GM23338 (cell line): ENCODE data around the gene CCDC73. TPM values are rescaled to one million over a fixed set of nuclear protein-coding genes. Genes with fewer than 3 reads are reported as not detected.

Experiments
- ATAC-seq: fragments of 200-7000 bp; cut with Tn5 transposase; 3 replicates; pipeline ENCODE4 v1.9.1; 2020
- DNase-seq: peaks from one replicate; pipeline ENCODE4 v3.0.0-alpha.2; 2015; ENCODE audit warnings: low spot score
- H2AFZ ChIP-seq: fragments of 200-600 bp; sonication (generic); 2 replicates; pipeline ENCODE4 v1.8.0; 2016; ENCODE audit warnings: antibody characterized with exemption, mild to moderate bottlenecking, moderate library complexity
- H3F3A ChIP-seq: fragments of 200-600 bp; sonication (generic); replicated peaks from 2 replicates; pipeline ENCODE4 v1.8.0; 2017; ENCODE audit warnings: antibody characterized with exemption, mixed run types, low read depth
- H3K27ac ChIP-seq: fragments of 200-600 bp; sonication (generic); 2 replicates; pipeline ENCODE4 v1.6.1; 2016; ENCODE audit warnings: low read depth
- H3K27me3 ChIP-seq: fragments of 200-600 bp; sonication (generic); 2 replicates; pipeline ENCODE4 v1.8.0; 2016; ENCODE audit warnings: mild to moderate bottlenecking, mixed run types, moderate library complexity; ENCODE audit not compliant: insufficient read depth
- H3K36me3 ChIP-seq: fragments of 200-600 bp; sonication (generic); 2 replicates; pipeline ENCODE4 v1.8.0; 2016; ENCODE audit warnings: mild to moderate bottlenecking; ENCODE audit not compliant: insufficient read depth
- H3K4me1 ChIP-seq: fragments of 200-600 bp; sonication (generic); 2 replicates; pipeline ENCODE4 v1.8.0; 2016; ENCODE audit warnings: mild to moderate bottlenecking, moderate library complexity; ENCODE audit not compliant: insufficient read depth
- H3K4me2 ChIP-seq: fragments of 200-600 bp; sonication (generic); 2 replicates; pipeline ENCODE4 v1.7.1; 2017; ENCODE audit warnings: mixed run types
- H3K4me3 ChIP-seq: fragments of 200-600 bp; sonication (generic); 2 replicates; pipeline ENCODE4 v1.6.1; 2016; ENCODE audit warnings: mixed run types
- H3K79me2 ChIP-seq: fragments of 200-600 bp; sonication (generic); replicated peaks from 2 replicates; pipeline ENCODE4 v1.8.0; 2017; ENCODE audit warnings: mild to moderate bottlenecking; ENCODE audit not compliant: insufficient read depth
- H3K9me2 ChIP-seq: fragments of 200-600 bp; sonication (generic); 2 replicates; pipeline ENCODE4 v1.8.0; 2017; ENCODE audit not compliant: insufficient read depth
- H4K20me1 ChIP-seq: fragments of 200-600 bp; sonication (generic); replicated peaks from 2 replicates; pipeline ENCODE4 v1.8.0; 2017; ENCODE audit warnings: mild to moderate bottlenecking; ENCODE audit not compliant: insufficient read depth
- H3K27ac Mint-ChIP-seq: 2 replicates; pipeline ENCODE4 v1.8.0; 2020; ENCODE audit warnings: inconsistent platforms, mild to moderate bottlenecking, moderate library complexity, mixed read lengths
- H3K27me3 Mint-ChIP-seq: 3 replicates; pipeline ENCODE4 v1.8.0; 2022; ENCODE audit warnings: low read depth, mild to moderate bottlenecking, moderate library complexity, mixed read lengths, inconsistent platforms; ENCODE audit not compliant: insufficient read depth, poor library complexity
- H3K36me3 Mint-ChIP-seq: 3 replicates; pipeline ENCODE4 v1.8.0; 2021; ENCODE audit warnings: low read depth, mild to moderate bottlenecking, inconsistent platforms, moderate library complexity, mixed read lengths
- H3K4me1 Mint-ChIP-seq: 3 replicates; pipeline ENCODE4 v1.8.0; 2020; ENCODE audit warnings: mild to moderate bottlenecking, inconsistent platforms, mixed read lengths
- H3K4me3 Mint-ChIP-seq: 3 replicates; pipeline ENCODE4 v1.8.0; 2021; ENCODE audit warnings: moderate library complexity, mild to moderate bottlenecking, inconsistent platforms, mixed read lengths
- H3K9me3 Mint-ChIP-seq: 3 replicates; pipeline ENCODE4 v1.8.0; 2020; ENCODE audit warnings: moderate library complexity, mild to moderate bottlenecking, inconsistent platforms, mixed read lengths
- CREB1 ChIP-seq: fragments of 250-450 bp; sonication (Bioruptor Pico); IDR thresholded peaks from 2 replicates; pipeline ENCODE4 v1.5.0; 2020; ENCODE audit warnings: low read depth, mild to moderate bottlenecking, moderate library complexity
- EZH2phosphoT487 ChIP-seq: fragments of 200-600 bp; sonication (generic); IDR thresholded peaks from one replicate; pipeline ENCODE4 v1.8.1; 2018; ENCODE audit warnings: antibody characterized with exemption; ENCODE audit not compliant: unreplicated experiment
- JUNB ChIP-seq: IDR thresholded peaks from one replicate; pipeline ENCODE4 v1.6.1; 2016; ENCODE audit warnings: antibody characterized with exemption; ENCODE audit not compliant: unreplicated experiment
- NANOG ChIP-seq: IDR thresholded peaks from 2 replicates; pipeline ENCODE4 v1.6.1; 2016; ENCODE audit warnings: antibody characterized with exemption, borderline replicate concordance
- POLR2AphosphoS5 ChIP-seq: IDR thresholded peaks from 2 replicates; pipeline ENCODE4 v1.6.1; 2016; ENCODE audit warnings: antibody characterized with exemption, low read depth
- REST ChIP-seq: IDR thresholded peaks from one replicate; pipeline ENCODE4 v1.6.1; 2018; ENCODE audit warnings: antibody characterized with exemption; ENCODE audit not compliant: unreplicated experiment
- STAT1 ChIP-seq: IDR thresholded peaks from one replicate; pipeline ENCODE4 v1.6.1; 2016; ENCODE audit warnings: antibody characterized with exemption; ENCODE audit not compliant: unreplicated experiment
- ZNF331 ChIP-seq: fragments of 250-450 bp; sonication (Bioruptor Pico); IDR thresholded peaks from 2 replicates; pipeline ENCODE4 v1.5.0; 2020; ENCODE audit warnings: low read depth, mild to moderate bottlenecking, moderate library complexity
- polyA plus RNA-seq: library from polyadenylated mRNA; unstranded; fragments of >200 nt; fragmentation: Nextera tagmentation; extraction: Ambion mirVana; gene quantifications from 2 replicates; pipeline ENCODE4 v1.2.1, GENCODE V29; 2016
- total RNA-seq: library from RNA; depleted of rRNA; stranded (reverse); fragments of >200 nt; shearing (Covaris generic); gene quantifications from 2 replicates; pipeline ENCODE4 v1.2.3, GENCODE V29; 2014
- TF ChIP-seq, protein P1 (sequence below): IDR thresholded peaks from 2 replicates; pipeline ENCODE4 v1.6.1; 2016; ENCODE audit warnings: antibody characterized with exemption
- TF ChIP-seq, protein P2 (sequence below): fragments of 250-450 bp; sonication (Bioruptor Pico); IDR thresholded peaks from 2 replicates; pipeline ENCODE4 v1.5.0; 2020; ENCODE audit warnings: mild to moderate bottlenecking, moderate library complexity

CCDC73 gene
- total and polyA plus RNA-seq, 2 experiments from 2014 or later, result 0.06 TPM; not detected in 1

DNA sequence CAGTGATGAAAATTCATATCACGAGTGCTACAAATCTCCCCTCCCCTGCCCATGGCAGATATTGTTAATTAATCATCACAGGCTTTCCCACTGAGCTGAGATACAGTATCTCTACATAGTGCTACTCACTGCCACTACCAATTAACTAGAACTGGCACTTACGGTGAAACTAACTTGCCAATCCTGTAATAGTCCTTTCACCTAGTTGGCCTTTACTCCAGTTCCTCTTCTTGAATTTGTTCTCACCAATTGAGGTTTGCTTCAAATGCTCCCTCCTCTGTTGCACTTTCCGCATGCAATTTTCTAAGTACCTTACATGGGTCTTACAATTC is 23.4 kb upstream of the CCDC73 start:
- peaks cover 3% of the 10 kb centered on the region; the same call in 2 of the 3 replicates for H3K4me1 Mint-ChIP-seq
- ATAC-seq, result no peak
- Histone ChIP-seq H3K4me3 (no peak overlapping the region), H3K9me2 (no peaks in the 10 kb centered on the region), H4K20me1 (no peaks in the 10 kb centered on the region), H2AFZ (no peak overlapping the region), H3K4me2 (no peak overlapping the region), H3K4me1 (no peaks in the 10 kb centered on the region), H3F3A (no peaks in the 10 kb centered on the region), H3K79me2 (no peaks in the 10 kb centered on the region), H3K36me3 (no peaks in the 10 kb centered on the region), H3K27me3 (no peaks in the 10 kb centered on the region), H3K27ac (no peak overlapping the region)
- H3K27me3 Mint-ChIP-seq, result peaks cover 2% of the 10 kb centered on the region
- no peak for DNase-seq
- no peak overlapping the region for H3K4me3 Mint-ChIP-seq
- no peak for TF ChIP-seq ZNF331
- H3K9me3 Mint-ChIP-seq, result no peaks in the 10 kb centered on the region
- H3K36me3 Mint-ChIP-seq, result no peaks in the 10 kb centered on the region
- H3K27ac Mint-ChIP-seq, result no peak overlapping the region

DNA sequence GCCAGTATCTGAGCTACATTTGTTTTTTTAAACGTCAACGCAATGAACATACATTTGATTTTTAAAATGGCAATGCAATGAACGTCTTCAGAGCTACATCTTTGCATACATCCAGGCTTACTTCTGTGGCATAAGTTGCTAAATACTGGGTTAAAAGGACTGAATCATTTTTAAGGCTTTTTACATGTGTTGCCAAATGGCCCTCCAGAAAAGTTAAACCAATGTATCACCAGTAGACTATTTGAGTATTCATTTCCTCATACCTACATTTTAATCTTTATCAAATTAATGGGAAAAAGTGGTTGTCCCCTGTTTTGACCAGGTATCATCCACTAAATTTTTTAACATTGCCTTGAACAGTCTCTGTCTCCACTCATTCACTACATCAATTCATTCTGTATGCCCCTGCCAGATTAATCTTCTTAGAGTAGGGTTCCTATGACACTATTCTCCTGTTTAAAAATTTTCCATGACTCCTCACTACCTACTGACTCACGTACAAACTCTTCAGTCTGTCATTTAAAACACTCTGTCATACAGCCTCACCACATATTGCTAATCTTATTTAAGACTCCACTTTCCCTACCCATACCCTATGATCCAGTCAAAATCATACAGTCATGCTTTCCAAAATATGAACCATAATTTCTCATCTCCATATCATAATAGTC is 22.9 kb upstream of the CCDC73 start:
- Histone ChIP-seq H3K27me3 (no peaks in the 10 kb centered on the region), H3K27ac (no peak overlapping the region), H3K36me3 (no peaks in the 10 kb centered on the region), H3F3A (no peaks in the 10 kb centered on the region), H3K4me2 (no peak overlapping the region), H3K4me3 (no peak overlapping the region), H2AFZ (no peak overlapping the region), H3K9me2 (no peaks in the 10 kb centered on the region), H3K4me1 (no peaks in the 10 kb centered on the region), H3K79me2 (no peaks in the 10 kb centered on the region), H4K20me1 (no peaks in the 10 kb centered on the region)
- Mint-ChIP-seq H3K4me1 (peaks cover 3% of the 10 kb centered on the region; the same call in 2 of the 3 replicates), H3K4me3 (no peak overlapping the region), H3K27me3 (peaks cover 2% of the 10 kb centered on the region), H3K9me3 (no peaks in the 10 kb centered on the region), H3K27ac (no peak overlapping the region), H3K36me3 (no peaks in the 10 kb centered on the region)
- no peak for ATAC-seq
- TF ChIP-seq POLR2AphosphoS5, result no peak
- TF ChIP-seq JUNB, result no peak
- TF ChIP-seq NANOG, result no peak
- TF ChIP-seq, protein P1, sequence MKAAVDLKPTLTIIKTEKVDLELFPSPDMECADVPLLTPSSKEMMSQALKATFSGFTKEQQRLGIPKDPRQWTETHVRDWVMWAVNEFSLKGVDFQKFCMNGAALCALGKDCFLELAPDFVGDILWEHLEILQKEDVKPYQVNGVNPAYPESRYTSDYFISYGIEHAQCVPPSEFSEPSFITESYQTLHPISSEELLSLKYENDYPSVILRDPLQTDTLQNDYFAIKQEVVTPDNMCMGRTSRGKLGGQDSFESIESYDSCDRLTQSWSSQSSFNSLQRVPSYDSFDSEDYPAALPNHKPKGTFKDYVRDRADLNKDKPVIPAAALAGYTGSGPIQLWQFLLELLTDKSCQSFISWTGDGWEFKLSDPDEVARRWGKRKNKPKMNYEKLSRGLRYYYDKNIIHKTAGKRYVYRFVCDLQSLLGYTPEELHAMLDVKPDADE, result no peak
- no peak for TF ChIP-seq ZNF331
- TF ChIP-seq CREB1, result no peak
- TF ChIP-seq STAT1, result no peak
- TF ChIP-seq EZH2phosphoT487, result no peak
- TF ChIP-seq, protein P2, sequence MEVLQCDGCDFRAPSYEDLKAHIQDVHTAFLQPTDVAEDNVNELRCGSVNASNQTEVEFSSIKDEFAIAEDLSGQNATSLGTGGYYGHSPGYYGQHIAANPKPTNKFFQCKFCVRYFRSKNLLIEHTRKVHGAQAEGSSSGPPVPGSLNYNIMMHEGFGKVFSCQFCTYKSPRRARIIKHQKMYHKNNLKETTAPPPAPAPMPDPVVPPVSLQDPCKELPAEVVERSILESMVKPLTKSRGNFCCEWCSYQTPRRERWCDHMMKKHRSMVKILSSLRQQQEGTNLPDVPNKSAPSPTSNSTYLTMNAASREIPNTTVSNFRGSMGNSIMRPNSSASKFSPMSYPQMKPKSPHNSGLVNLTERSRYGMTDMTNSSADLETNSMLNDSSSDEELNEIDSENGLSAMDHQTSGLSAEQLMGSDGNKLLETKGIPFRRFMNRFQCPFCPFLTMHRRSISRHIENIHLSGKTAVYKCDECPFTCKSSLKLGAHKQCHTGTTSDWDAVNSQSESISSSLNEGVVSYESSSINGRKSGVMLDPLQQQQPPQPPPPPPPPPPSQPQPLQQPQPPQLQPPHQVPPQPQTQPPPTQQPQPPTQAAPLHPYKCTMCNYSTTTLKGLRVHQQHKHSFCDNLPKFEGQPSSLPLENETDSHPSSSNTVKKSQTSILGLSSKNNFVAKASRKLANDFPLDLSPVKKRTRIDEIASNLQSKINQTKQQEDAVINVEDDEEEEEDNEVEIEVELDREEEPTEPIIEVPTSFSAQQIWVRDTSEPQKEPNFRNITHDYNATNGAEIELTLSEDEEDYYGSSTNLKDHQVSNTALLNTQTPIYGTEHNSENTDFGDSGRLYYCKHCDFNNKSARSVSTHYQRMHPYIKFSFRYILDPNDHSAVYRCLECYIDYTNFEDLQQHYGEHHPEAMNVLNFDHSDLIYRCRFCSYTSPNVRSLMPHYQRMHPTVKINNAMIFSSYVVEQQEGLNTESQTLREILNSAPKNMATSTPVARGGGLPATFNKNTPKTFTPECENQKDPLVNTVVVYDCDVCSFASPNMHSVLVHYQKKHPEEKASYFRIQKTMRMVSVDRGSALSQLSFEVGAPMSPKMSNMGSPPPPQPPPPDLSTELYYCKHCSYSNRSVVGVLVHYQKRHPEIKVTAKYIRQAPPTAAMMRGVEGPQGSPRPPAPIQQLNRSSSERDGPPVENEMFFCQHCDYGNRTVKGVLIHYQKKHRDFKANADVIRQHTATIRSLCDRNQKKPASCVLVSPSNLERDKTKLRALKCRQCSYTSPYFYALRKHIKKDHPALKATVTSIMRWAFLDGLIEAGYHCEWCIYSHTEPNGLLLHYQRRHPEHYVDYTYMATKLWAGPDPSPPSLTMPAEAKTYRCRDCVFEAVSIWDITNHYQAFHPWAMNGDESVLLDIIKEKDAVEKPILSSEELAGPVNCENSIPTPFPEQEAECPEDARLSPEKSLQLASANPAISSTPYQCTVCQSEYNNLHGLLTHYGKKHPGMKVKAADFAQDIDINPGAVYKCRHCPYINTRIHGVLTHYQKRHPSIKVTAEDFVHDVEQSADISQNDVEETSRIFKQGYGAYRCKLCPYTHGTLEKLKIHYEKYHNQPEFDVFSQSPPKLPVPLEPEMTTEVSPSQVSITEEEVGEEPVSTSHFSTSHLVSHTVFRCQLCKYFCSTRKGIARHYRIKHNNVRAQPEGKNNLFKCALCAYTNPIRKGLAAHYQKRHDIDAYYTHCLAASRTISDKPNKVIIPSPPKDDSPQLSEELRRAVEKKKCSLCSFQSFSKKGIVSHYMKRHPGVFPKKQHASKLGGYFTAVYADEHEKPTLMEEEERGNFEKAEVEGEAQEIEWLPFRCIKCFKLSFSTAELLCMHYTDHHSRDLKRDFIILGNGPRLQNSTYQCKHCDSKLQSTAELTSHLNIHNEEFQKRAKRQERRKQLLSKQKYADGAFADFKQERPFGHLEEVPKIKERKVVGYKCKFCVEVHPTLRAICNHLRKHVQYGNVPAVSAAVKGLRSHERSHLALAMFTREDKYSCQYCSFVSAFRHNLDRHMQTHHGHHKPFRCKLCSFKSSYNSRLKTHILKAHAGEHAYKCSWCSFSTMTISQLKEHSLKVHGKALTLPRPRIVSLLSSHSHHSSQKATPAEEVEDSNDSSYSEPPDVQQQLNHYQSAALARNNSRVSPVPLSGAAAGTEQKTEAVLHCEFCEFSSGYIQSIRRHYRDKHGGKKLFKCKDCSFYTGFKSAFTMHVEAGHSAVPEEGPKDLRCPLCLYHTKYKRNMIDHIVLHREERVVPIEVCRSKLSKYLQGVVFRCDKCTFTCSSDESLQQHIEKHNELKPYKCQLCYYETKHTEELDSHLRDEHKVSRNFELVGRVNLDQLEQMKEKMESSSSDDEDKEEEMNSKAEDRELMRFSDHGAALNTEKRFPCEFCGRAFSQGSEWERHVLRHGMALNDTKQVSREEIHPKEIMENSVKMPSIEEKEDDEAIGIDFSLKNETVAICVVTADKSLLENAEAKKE (CRISPR knock-in tag), result no peak
- TF ChIP-seq REST, result no peak
- DNase-seq, result no peak
